WTC11 (cell line): ENCODE data around the gene PRR13. TPM values are rescaled to one million over a fixed set of nuclear protein-coding genes. Genes with fewer than 3 reads are reported as not detected.
"Not testable (repeated sequence)": the region's sequence is repeated elsewhere in the genome, so short reads cannot be mapped to it uniquely, and the experiment has no call there.

Experiments
- ATAC-seq: fragments of 200-7000 bp; cut with Tn5 transposase; 2 replicates; pipeline ENCODE4 v1.10.0; 2021; ENCODE audit warnings: mild to moderate bottlenecking, moderate library complexity
- CTCF ChIA-PET: fragments of 300-600 bp; sonication (Branson Sonifier 250); formaldehyde crosslinking; loops from one replicate; lab custom pipeline; 2021; ENCODE audit warnings: antibody characterized with exemption; lab: Charles Lee
- POLR2A ChIA-PET: fragments of 350-600 bp; sonication (Branson Sonifier 250); formaldehyde crosslinking; loops from one replicate; lab custom pipeline; 2021; ENCODE audit warnings: antibody characterized with exemption; lab: Charles Lee
- DNase-seq: peaks from one replicate; pipeline ENCODE4 v3.0.0; 2021; ENCODE audit warnings: low spot score
- H3K27ac Mint-ChIP-seq: 2 replicates; pipeline ENCODE4 v1.8.0; 2021; ENCODE audit warnings: mixed read lengths
- H3K27me3 Mint-ChIP-seq: 2 replicates; pipeline ENCODE4 v1.8.0; 2021; ENCODE audit warnings: low read depth, mild to moderate bottlenecking, moderate library complexity, mixed read lengths
- H3K36me3 Mint-ChIP-seq: 2 replicates; pipeline ENCODE4 v1.8.0; 2021; ENCODE audit warnings: mixed read lengths
- H3K4me1 Mint-ChIP-seq: 2 replicates; pipeline ENCODE4 v1.8.0; 2022; ENCODE audit warnings: mixed read lengths
- H3K4me3 Mint-ChIP-seq: 2 replicates; pipeline ENCODE4 v1.8.0; 2021; ENCODE audit warnings: mild to moderate bottlenecking, moderate library complexity, mixed read lengths
- H3K9me3 Mint-ChIP-seq: 2 replicates; pipeline ENCODE4 v1.8.0; 2021; ENCODE audit warnings: mixed read lengths
- AR ChIP-seq: fragments of 250-450 bp; sonication (Bioruptor Pico); IDR thresholded peaks from 2 replicates; pipeline ENCODE4 v1.9.0; 2021; ENCODE audit warnings: mild to moderate bottlenecking
- ATF3 ChIP-seq: sonication (generic); formaldehyde crosslinking; conservative IDR thresholded peaks from 2 replicates; pipeline ENCODE4 v1.8.1; 2022; ENCODE audit warnings: mild to moderate bottlenecking, missing genetic modification reagents
- CDX4 ChIP-seq: fragments of 250-450 bp; sonication (Bioruptor Pico); IDR thresholded peaks from 2 replicates; pipeline ENCODE4 v1.9.0; 2021; ENCODE audit warnings: moderate library complexity, mild to moderate bottlenecking, inconsistent platforms, borderline replicate concordance
- CREB1 ChIP-seq: sonication (generic); formaldehyde crosslinking; IDR thresholded peaks from 2 replicates; pipeline ENCODE4 v1.8.0; 2023; ENCODE audit warnings: mild to moderate bottlenecking, missing genetic modification reagents
- ESRRA ChIP-seq: sonication (generic); formaldehyde crosslinking; IDR thresholded peaks from 2 replicates; pipeline ENCODE4 v1.8.1; 2022; ENCODE audit warnings: mild to moderate bottlenecking, missing genetic modification reagents, borderline replicate concordance
- ETV6 ChIP-seq: sonication (generic); formaldehyde crosslinking; IDR thresholded peaks from 2 replicates; pipeline ENCODE4 v1.8.1; 2022; ENCODE audit warnings: mild to moderate bottlenecking, missing genetic modification reagents
- FOXK1 ChIP-seq: sonication (generic); formaldehyde crosslinking; IDR thresholded peaks from 2 replicates; pipeline ENCODE4 v1.8.0; 2022; ENCODE audit warnings: mild to moderate bottlenecking, moderate library complexity, missing genetic modification reagents
- HMGXB4 ChIP-seq: sonication (generic); formaldehyde crosslinking; IDR thresholded peaks from 2 replicates; pipeline ENCODE4 v1.8.1; 2023; ENCODE audit warnings: mild to moderate bottlenecking, moderate library complexity, missing genetic modification reagents
- IRF2 ChIP-seq: sonication (generic); formaldehyde crosslinking; IDR thresholded peaks from 2 replicates; pipeline ENCODE4 v1.8.0; 2022; ENCODE audit warnings: low read depth, missing genetic modification reagents, borderline replicate concordance
- NFATC4 ChIP-seq: fragments of 250-450 bp; sonication (Bioruptor Pico); IDR thresholded peaks from 2 replicates; pipeline ENCODE4 v1.9.0; 2021; ENCODE audit warnings: mild to moderate bottlenecking
- NR2C2 ChIP-seq: sonication (generic); formaldehyde crosslinking; IDR thresholded peaks from 2 replicates; pipeline ENCODE4 v1.8.0; 2022; ENCODE audit warnings: mild to moderate bottlenecking, missing genetic modification reagents
- OVOL2 ChIP-seq: fragments of 250-450 bp; sonication (Bioruptor Pico); IDR thresholded peaks from 2 replicates; pipeline ENCODE4 v1.9.0; 2021; ENCODE audit warnings: mild to moderate bottlenecking, borderline replicate concordance
- PREB ChIP-seq: sonication (generic); formaldehyde crosslinking; IDR thresholded peaks from 2 replicates; pipeline ENCODE4 v1.8.1; 2022; ENCODE audit warnings: mild to moderate bottlenecking, missing genetic modification reagents, moderate library complexity, borderline replicate concordance
- PRRX2 ChIP-seq: fragments of 250-450 bp; sonication (Bioruptor Pico); IDR thresholded peaks from 2 replicates; pipeline ENCODE4 v1.8.0; 2021; ENCODE audit warnings: mild to moderate bottlenecking
- RELA ChIP-seq: sonication (generic); formaldehyde crosslinking; IDR thresholded peaks from 2 replicates; pipeline ENCODE4 v1.8.1; 2022; ENCODE audit warnings: missing genetic modification reagents, mild to moderate bottlenecking, borderline replicate concordance
- SP1 ChIP-seq: sonication (generic); formaldehyde crosslinking; conservative IDR thresholded peaks from 2 replicates; pipeline ENCODE4 v1.8.1; 2022; ENCODE audit warnings: missing genetic modification reagents
- TCF7 ChIP-seq: sonication (generic); formaldehyde crosslinking; IDR thresholded peaks from 2 replicates; pipeline ENCODE4 v1.8.0; 2022; ENCODE audit warnings: mild to moderate bottlenecking, low read depth, missing genetic modification reagents, moderate library complexity
- USF2 ChIP-seq: sonication (generic); formaldehyde crosslinking; IDR thresholded peaks from 2 replicates; pipeline ENCODE4 v1.8.1; 2023; ENCODE audit warnings: mild to moderate bottlenecking, missing genetic modification reagents, moderate library complexity
- ZBTB21 ChIP-seq: sonication (generic); formaldehyde crosslinking; IDR thresholded peaks from 2 replicates; pipeline ENCODE4 v1.8.1; 2023; ENCODE audit warnings: mild to moderate bottlenecking, missing genetic modification reagents, borderline replicate concordance
- ZNF138 ChIP-seq: sonication (generic); formaldehyde crosslinking; conservative IDR thresholded peaks from 2 replicates; pipeline ENCODE4 v1.8.1; 2022; ENCODE audit warnings: mild to moderate bottlenecking, moderate library complexity, missing genetic modification reagents
- total RNA-seq: library from RNA; stranded (reverse); gene quantifications from 3 replicates; pipeline ENCODE4 v1.2.3, GENCODE V29; 2021

Gene PRR13
- total RNA-seq, 1 experiment from 2014 or later: 187 TPM

- H3K27me3 Mint-ChIP-seq: not testable (repeated sequence)
- POLR2A ChIA-PET: interaction anchor here (0.6 kb wide), 2 partner anchors 40 to 43 kb away, joined by 3 to 4 read pairs; no protein-coding TSS in a partner anchor
Observed at GRCh38 chr12:53402351-53402750, 39.2 kb upstream of the PRR13 start.

GRCh38 chr12:53402871-53403270 lies 38.7 kb upstream of the PRR13 start:
- no peak for TF ChIP-seq ATF3 (CRISPR knock-in tag)
- no peak for TF ChIP-seq RELA
- no peak for TF ChIP-seq ZBTB21 (CRISPR knock-in tag)
- ATAC-seq: no peak
- DNase-seq: no peak
- ChIA-PET CTCF (interaction anchor here (2.2 kb wide), 1 partner anchor 21 kb away, joined by 6 read pairs; no protein-coding TSS in a partner anchor), POLR2A (interaction anchor here (0.6 kb wide), 1 partner anchor 68 kb away, joined by 9 read pairs; no protein-coding TSS in a partner anchor)
- H3K36me3 Mint-ChIP-seq: peaks cover 17% of the 10 kb centered on the region
- H3K4me1 Mint-ChIP-seq: no peaks in the 10 kb centered on the region
- no peaks in the 10 kb centered on the region for H3K9me3 Mint-ChIP-seq
- H3K27ac Mint-ChIP-seq: no peak overlapping the region
- H3K27me3 Mint-ChIP-seq: no peaks in the 10 kb centered on the region
- H3K4me3 Mint-ChIP-seq: no peak overlapping the region

More at GRCh38 chr12:53402351-53402750, 39.2 kb upstream of the PRR13 start:
- not testable (repeated sequence) for H3K9me3 Mint-ChIP-seq, H3K4me1 Mint-ChIP-seq, DNase-seq, H3K27ac Mint-ChIP-seq, ATAC-seq, H3K4me3 Mint-ChIP-seq
- CTCF ChIA-PET: interaction anchor here (0.7 to 1.3 kb wide), 2 partner anchors 50 to 264 kb away, joined by 3 to 4 read pairs; no protein-coding TSS in a partner anchor
- H3K36me3 Mint-ChIP-seq: peaks cover 17% of the 10 kb centered on the region

GRCh38 chr12:53410951-53411350 lies 30.6 kb upstream of the PRR13 start:
- H3K27ac Mint-ChIP-seq: no peak overlapping the region
- peaks cover 39% of the 10 kb centered on the region for H3K36me3 Mint-ChIP-seq
- H3K4me1 Mint-ChIP-seq: peaks cover 13% of the 10 kb centered on the region
- ATAC-seq: no peak
- no peak overlapping the region for H3K4me3 Mint-ChIP-seq
- DNase-seq: no peak
- H3K9me3 Mint-ChIP-seq: no peaks in the 10 kb centered on the region
- H3K27me3 Mint-ChIP-seq: no peaks in the 10 kb centered on the region
- ChIA-PET CTCF (interaction anchor here (0.8 to 2.7 kb wide), 2 partner anchors 10 to 83 kb away, joined by 3 to 13 read pairs; no protein-coding TSS in a partner anchor), POLR2A (no interaction called here)
- TF ChIP-seq CREB1 (CRISPR knock-in tag): no peak
- no peak for TF ChIP-seq PREB (CRISPR knock-in tag)
- no peak for TF ChIP-seq PRRX2 (CRISPR knock-in tag)
- TF ChIP-seq RELA: no peak
- TF ChIP-seq ZNF138 (CRISPR knock-in tag): no peak
- no peak for TF ChIP-seq SP1 (CRISPR knock-in tag)
- TF ChIP-seq IRF2 (CRISPR knock-in tag): no peak
- TF ChIP-seq FOXK1 (CRISPR knock-in tag): no peak
- TF ChIP-seq CDX4 (CRISPR knock-in tag): no peak
- no peak for TF ChIP-seq TCF7
- no peak for TF ChIP-seq USF2 (CRISPR knock-in tag)
- no peak for TF ChIP-seq NR2C2 (CRISPR knock-in tag)
- TF ChIP-seq, all 79 proteins: peak for 0

- Mint-ChIP-seq H3K4me3 (no peak overlapping the region), H3K36me3 (peaks cover 31% of the 10 kb centered on the region), H3K27me3 (no peaks in the 10 kb centered on the region), H3K9me3 (no peaks in the 10 kb centered on the region), H3K4me1 (peaks cover 18% of the 10 kb centered on the region), H3K27ac (no peak overlapping the region)
- no peak for ATAC-seq
- ChIA-PET CTCF (interaction anchor here (1.4 to 3.4 kb wide), 2 partner anchors 61 to 92 kb away, joined by 5 to 15 read pairs; partner anchors contain the start of gene AAAS), POLR2A (no interaction called here)
- DNase-seq: no peak
- TF ChIP-seq NR2C2 (CRISPR knock-in tag) (no peak), ESRRA (CRISPR knock-in tag) (no peak), ETV6 (CRISPR knock-in tag) (no peak), NFATC4 (CRISPR knock-in tag) (no peak), HMGXB4 (CRISPR knock-in tag) (no peak), PRRX2 (CRISPR knock-in tag) (no peak), RELA (no peak), OVOL2 (CRISPR knock-in tag) (no peak), AR (no peak)
Observed at GRCh38 chr12:53413485-53414204, 27.9 kb upstream of the PRR13 start.
